IPS-11a (cell line): ENCODE measurements around the gene TCF15.
A peak's percentile ranks its signal among the peaks of the same experiment; 100 is the strongest.

Experiments used
- H3K4me3 ChIP-seq: one replicate; pipeline ENCODE4 v1.5.1; 2013; ENCODE audit warnings: low read depth, low read length, control low read depth

Gene TCF15

DNA sequence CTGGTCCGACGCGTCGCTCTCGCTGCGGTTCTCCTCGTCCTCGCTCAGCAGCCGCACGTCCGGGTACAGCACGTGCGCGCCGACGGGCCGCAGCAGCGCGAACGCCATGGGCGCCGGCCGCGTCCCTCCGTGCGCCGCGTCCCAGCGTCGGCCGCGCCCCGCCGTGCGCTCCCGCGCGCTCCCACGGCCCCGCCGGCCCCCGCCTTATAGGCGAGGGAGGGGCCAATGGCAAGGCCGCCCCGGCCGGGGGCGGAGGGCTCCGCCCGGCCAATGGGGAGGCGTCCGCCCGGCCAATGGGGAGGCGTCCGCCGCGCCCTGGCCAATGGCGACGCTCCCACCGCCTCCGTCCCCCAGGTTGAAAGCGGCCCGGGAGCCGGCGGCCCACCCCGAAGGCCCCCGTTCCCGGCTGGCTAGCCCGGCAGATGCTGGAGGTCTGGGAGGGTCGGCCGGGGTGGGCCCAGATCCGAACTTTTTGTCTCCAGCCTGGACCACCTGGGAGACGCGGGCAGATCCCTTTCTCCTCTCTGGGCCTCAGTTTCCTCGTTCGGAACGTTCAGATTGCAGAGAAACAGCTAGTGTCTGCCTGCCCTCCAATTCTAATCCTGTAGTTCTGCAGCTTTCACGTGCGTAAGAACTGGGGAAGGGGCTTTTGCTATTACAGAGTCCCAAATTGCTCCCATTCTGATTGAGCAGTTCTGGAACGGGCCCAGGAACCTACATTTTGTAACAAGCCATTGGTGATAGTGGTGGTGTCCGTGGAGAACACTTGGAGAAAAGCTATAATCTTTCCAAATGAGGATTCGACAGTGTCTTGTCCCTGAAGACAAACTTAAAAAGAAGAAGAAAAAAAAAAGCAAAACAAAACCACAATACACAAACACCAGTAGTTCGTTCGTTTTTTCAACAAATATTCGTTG is at the start of gene TCF15:
Gene TCF15, minus strand, starts transcription at position 180 of the 917 bp plus-strand sequence. Its CDS starts 72 bp downstream, at position 108.
- H3K4me3 ChIP-seq, result peak within 1 kb of the TSS; percentile 42

DNA sequence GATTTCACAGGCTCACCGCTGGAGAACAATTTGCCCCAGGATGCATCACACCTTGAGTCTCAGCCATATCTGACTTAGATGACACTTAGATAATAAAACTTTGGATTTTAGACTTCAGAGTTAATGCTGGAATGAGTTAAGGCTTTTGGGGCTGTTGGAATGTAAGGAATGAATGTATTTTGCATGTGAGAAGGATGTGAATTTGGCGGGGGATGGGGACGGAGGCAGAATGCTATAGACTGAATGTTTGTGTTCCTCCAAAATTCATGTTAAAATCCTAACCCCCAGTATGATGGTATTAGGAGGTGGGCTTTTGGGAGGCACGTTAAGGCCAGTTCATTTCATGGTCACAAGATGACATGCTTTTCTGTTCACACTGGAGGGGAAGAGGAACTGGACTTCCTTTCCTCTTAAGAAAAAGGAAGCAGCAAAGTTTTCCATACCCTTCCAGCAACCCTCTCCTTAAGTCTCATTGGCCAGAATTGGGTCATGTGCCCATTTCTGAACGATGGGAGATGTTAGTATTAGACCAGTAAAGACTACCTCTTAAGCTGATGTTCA is 48.7 kb upstream of the TCF15 start:
- H3K4me3 ChIP-seq, result no peak overlapping the region

DNA sequence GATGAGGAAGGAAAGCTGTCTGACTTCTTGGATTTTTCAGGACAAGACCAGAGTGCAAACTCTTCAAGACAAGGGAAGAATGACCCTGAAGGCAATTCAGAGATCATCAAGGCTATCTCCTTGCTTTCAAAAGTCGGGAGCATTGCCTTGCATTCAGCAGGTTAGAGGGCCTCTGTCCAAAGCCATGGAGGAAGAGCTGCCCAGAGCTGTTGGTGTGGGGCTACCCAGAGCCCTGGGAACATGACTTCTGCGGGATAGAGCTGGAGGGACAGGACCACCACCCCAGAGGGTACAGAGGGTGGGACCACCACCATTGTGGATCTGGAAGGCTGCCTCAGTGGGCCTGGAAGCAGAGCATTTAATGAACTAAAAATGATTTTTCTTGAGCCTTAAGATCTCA is 48.1 kb upstream of the TCF15 start:
- no peak overlapping the region for H3K4me3 ChIP-seq

GRCh38 chr20:655726-656624 is 45.9 kb upstream of the TCF15 start:
- no peak overlapping the region for H3K4me3 ChIP-seq

- H3K4me3 ChIP-seq, result no peak overlapping the region
Observed at GRCh38 chr20:654417-654750, 44.3 kb upstream of the TCF15 start.

GRCh38 chr20:653590-654416 is 43.7 kb upstream of the TCF15 start:
- peak overlapping the region; percentile 49 for H3K4me3 ChIP-seq

DNA sequence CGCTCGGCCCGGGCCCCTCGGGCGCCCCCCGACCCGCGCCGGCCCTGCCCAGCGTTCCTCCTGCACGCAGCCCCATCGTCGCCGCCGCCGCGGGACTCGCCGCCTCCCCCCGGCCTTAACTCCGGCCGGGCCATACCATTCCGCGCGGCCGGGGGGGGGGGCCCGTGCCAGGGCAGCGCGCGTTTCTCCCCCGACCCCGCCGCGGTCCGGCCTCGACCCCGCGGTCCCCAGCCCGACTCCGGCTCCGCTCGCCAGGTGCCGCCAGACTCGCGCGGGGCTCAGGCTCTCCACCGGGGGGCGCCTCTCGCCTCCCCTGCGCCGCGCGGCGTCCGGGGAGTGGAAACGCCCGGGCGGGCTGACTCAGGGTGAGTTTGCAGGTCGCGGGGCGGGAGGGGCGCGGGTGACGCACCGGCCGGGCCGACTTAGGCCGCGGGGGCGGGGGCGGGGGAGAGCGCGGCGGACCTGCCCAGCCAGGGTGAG is 43.0 kb upstream of the TCF15 start, which contains the start of gene SRXN1:
Gene SRXN1, minus strand, starts transcription at position 91 of the 480 bp plus-strand sequence. Its CDS starts 15 bp downstream, at position 76.
- peak within 1 kb of the TSS; percentile 82 for H3K4me3 ChIP-seq

DNA sequence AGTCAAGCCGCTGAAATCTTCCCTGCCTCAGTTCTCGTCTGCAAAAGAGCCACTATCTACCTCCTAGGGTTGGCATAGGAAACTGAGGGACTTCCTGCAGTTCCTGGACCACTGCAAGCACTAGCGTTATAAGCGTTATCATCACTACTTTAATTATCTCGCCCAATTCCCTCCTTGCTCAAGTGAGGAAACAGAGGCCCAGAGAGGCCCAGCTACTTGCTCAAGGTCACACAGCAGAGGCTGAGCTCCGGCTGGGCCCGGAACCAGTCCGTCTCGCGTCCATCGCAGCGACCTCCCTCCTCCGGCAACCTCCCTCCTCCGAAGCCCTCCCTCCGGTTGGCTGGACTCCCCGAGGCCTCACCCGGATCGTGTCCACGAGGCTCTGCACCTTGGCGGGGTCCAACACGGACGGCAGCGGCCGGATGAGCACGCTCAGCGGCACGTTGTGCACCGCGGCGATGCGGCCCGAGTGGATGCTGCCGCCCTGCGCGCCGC is 42.6 kb upstream of the TCF15 start:
- peak overlapping the region; percentile 82 for H3K4me3 ChIP-seq

GRCh38 chr20:651713-652614 is 41.9 kb upstream of the TCF15 start:
- H3K4me3 ChIP-seq, result peak overlapping the region; percentile 82

DNA sequence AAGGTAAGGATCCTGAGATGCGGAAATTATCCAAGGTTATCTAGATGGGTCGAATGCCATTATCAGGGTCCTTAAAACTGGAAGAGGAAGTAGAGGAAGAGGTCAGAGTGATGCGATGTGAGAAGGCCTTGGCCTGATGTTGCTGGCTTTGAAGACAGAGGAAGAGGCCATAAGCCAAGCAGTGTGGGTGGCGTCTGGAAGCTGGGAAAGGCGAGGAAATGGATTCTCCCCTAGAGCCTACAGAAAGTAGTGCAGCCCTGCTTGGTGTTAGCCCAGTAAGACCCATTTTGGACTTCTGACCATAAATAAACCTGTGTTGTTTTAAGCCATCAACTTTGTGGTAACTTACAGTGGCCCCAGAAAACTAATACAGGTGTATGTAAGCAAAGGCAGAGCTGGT is 40.8 kb upstream of the TCF15 start:
- H3K4me3 ChIP-seq, result no peak overlapping the region

- no peak overlapping the region for H3K4me3 ChIP-seq
Observed at GRCh38 chr20:650281-650680, 40.2 kb upstream of the TCF15 start.

DNA sequence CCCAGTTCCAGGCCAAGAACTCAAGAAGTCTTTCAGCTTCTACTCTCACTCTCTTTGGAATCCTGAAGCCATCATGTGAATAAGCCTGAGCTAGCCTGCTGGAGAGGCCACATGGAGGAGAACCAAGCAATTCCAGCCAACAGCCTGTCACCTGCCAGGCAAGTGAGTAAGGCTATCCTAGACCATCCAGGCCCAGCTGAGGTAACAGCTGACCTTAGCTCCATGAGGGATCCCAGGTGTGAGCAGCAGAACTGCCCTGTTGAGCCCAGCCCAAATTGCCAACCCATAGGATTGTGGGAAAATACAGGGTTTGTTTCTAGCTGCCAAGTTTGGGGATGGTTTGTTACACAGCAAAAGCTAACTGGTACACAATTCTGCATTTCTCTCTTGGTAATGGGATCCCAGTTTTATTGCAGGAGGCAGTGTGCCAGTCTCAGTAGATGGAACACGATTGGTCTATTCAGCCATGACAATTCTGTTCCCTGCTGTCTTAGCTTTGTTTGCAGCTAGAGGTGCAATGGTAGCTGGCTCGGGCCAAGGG is 37.4 kb upstream of the TCF15 start:
- H3K4me3 ChIP-seq, result no peak overlapping the region

DNA sequence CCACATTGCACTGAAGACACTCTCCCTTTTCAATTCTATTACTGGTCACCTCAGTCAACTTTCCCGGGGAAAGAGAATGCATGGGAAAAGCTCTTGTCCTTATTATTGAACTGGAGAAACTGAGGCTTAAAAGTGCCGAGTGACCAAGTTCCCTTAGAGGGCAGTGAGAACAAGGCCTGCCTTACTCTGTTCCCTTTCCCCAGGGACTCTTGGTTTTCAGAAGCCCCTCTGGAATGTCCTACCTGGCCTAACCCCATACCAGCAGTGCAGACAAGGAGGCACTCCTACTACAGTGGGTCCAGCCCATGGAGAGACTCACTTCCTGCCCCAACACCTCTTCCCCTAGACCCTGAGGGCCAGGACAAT is 36.7 kb upstream of the TCF15 start:
- no peak overlapping the region for H3K4me3 ChIP-seq

- no peak overlapping the region for H3K4me3 ChIP-seq
Observed at GRCh38 chr20:646107-646867, 36.2 kb upstream of the TCF15 start.

DNA sequence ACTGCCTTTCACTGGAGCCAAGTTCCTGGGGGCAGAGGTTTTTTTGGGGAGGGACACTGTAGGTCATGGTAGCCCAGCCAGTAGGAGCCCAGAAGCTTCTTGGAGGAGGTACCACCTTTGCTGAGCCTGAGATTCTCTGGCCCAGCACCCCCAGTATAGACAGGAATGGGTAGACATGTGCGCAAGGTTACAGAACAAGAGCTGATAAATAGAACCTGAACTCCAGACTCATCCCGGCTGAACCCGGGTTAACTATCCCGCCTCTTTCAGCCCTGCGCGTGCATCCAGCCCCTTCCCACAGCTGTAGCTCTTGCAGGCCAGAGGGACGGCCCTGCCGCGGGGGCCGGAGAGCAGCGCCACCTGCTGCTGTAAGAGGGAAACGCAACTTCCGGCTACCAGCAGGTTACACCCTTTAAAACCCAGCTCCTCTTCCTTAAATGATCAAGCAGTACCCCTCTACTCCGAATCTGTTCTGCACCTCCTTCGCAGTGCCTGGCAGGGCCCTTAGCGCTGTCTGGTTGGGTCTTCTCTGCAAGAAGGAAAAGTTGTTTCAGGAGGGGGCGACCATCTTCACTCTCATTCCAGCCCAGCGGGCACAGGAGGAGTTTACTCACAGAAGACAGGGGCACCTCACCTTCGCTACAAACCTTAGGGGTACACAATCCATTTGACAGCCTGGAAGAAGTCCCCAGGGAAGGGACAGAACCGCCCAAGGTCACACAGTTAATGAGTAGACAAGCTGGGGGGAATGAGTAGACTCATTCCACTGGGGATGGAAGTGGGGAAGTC is 35.4 kb upstream of the TCF15 start:
- H3K4me3 ChIP-seq, result no peak overlapping the region

- H3K4me3 ChIP-seq, result no peak overlapping the region
Observed at GRCh38 chr20:644692-645317, 34.7 kb upstream of the TCF15 start.
